ENCODE data around the gene KCP.

KCP gene

GRCh38 chr7:128848289-128849155, 62.0 kb downstream of the KCP start:
- no peak overlapping the region for H3K27ac ChIP-seq (ENCODE audit: low read length)
- no peaks in the 10 kb centered on the region for H3K36me3 ChIP-seq (ENCODE audit: control insufficient read depth, low read depth, low read length)
- no peak overlapping the region for H3K9ac ChIP-seq (ENCODE audit: low read length)
- H3K4me3 ChIP-seq (ENCODE audit: low read length), result no peak overlapping the region
- no peaks in the 10 kb centered on the region for H3K27me3 ChIP-seq (ENCODE audit: control insufficient read depth, insufficient read depth, low read length)
- no peaks in the 10 kb centered on the region for H3K9me3 ChIP-seq (ENCODE audit: control insufficient read depth, low read depth, low read length)
- no peaks in the 10 kb centered on the region for H3K4me1 ChIP-seq (ENCODE audit: control insufficient read depth, low read depth, low read length)

DNA sequence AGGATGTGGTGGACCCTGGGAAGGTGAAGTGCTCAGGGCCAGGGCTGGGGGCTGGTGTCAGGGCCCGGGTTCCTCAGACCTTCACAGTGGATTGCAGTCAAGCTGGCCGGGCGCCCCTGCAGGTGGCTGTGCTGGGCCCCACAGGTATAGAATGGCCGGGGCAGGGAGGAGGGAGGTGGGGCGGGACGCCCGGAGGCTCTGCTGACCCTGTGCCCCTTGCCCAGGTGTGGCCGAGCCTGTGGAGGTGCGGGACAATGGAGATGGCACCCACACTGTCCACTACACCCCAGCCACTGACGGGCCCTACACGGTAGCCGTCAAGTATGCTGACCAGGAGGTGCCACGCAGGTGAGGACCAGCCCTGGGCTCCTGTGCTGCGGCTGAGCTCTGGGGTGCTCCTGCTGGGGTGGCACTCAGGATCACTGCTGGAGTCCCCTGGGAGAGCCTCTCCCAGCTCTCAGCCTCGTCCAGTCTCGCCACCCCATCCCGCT, 62.7 kb downstream of the KCP start:
- Histone ChIP-seq H3K27me3 (ENCODE audit: control insufficient read depth, insufficient read depth, low read length) (no peaks in the 10 kb centered on the region), H3K4me1 (ENCODE audit: control insufficient read depth, low read depth, low read length) (no peaks in the 10 kb centered on the region), H3K4me3 (ENCODE audit: low read length) (no peak overlapping the region), H3K36me3 (ENCODE audit: control insufficient read depth, low read depth, low read length) (no peaks in the 10 kb centered on the region), H3K9ac (ENCODE audit: low read length) (no peak overlapping the region), H3K9me3 (ENCODE audit: control insufficient read depth, low read depth, low read length) (no peaks in the 10 kb centered on the region), H3K27ac (ENCODE audit: low read length) (no peak overlapping the region)

GRCh38 chr7:128846781-128847444, 63.6 kb downstream of the KCP start:
- H3K4me1 ChIP-seq (ENCODE audit: control insufficient read depth, low read depth, low read length), result no peaks in the 10 kb centered on the region
- no peak overlapping the region for H3K9ac ChIP-seq (ENCODE audit: low read length)
- no peaks in the 10 kb centered on the region for H3K27me3 ChIP-seq (ENCODE audit: control insufficient read depth, insufficient read depth, low read length)
- H3K4me3 ChIP-seq (ENCODE audit: low read length), result no peak overlapping the region
- no peaks in the 10 kb centered on the region for H3K36me3 ChIP-seq (ENCODE audit: control insufficient read depth, low read depth, low read length)
- no peaks in the 10 kb centered on the region for H3K9me3 ChIP-seq (ENCODE audit: control insufficient read depth, low read depth, low read length)
- no peak overlapping the region for H3K27ac ChIP-seq (ENCODE audit: low read length)

GRCh38 chr7:128845987-128846386, 64.5 kb downstream of the KCP start:
- Histone ChIP-seq H3K9me3 (ENCODE audit: control insufficient read depth, low read depth, low read length) (no peaks in the 10 kb centered on the region), H3K4me3 (ENCODE audit: low read length) (no peak overlapping the region), H3K27ac (ENCODE audit: low read length) (no peak overlapping the region), H3K4me1 (ENCODE audit: control insufficient read depth, low read depth, low read length) (no peaks in the 10 kb centered on the region), H3K36me3 (ENCODE audit: control insufficient read depth, low read depth, low read length) (no peaks in the 10 kb centered on the region), H3K9ac (ENCODE audit: low read length) (no peak overlapping the region), H3K27me3 (ENCODE audit: control insufficient read depth, insufficient read depth, low read length) (no peaks in the 10 kb centered on the region)

- H3K4me1 ChIP-seq (ENCODE audit: control insufficient read depth, low read depth, low read length), result no peaks in the 10 kb centered on the region
- no peaks in the 10 kb centered on the region for H3K36me3 ChIP-seq (ENCODE audit: control insufficient read depth, low read depth, low read length)
- no peaks in the 10 kb centered on the region for H3K27me3 ChIP-seq (ENCODE audit: control insufficient read depth, insufficient read depth, low read length)
- H3K9me3 ChIP-seq (ENCODE audit: control insufficient read depth, low read depth, low read length), result no peaks in the 10 kb centered on the region
- no peak overlapping the region for H3K9ac ChIP-seq (ENCODE audit: low read length)
- no peak overlapping the region for H3K4me3 ChIP-seq (ENCODE audit: low read length)
- no peak overlapping the region for H3K27ac ChIP-seq (ENCODE audit: low read length)
Observed at GRCh38 chr7:128845475-128845874, 65.0 kb downstream of the KCP start.

DNA sequence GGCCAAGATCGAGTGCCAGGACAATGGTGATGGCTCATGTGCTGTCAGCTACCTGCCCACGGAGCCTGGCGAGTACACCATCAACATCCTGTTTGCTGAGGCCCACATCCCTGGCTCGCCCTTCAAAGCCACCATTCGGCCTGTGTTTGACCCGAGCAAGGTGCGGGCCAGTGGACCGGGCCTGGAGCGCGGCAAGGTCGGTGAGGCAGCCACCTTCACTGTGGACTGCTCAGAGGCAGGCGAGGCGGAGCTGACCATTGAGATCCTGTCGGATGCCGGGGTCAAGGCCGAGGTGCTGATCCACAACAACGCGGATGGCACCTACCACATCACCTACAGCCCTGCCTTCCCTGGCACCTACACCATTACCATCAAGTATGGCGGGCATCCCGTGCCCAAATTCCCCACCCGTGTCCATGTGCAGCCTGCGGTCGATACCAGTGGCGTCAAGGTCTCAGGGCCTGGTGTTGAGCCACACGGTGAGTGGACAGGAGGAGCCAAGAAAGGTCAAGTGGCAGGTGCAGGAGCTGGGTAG, 65.7 kb downstream of the KCP start:
- H3K4me3 ChIP-seq (ENCODE audit: low read length), result no peak overlapping the region
- no peaks in the 10 kb centered on the region for H3K4me1 ChIP-seq (ENCODE audit: control insufficient read depth, low read depth, low read length)
- no peaks in the 10 kb centered on the region for H3K9me3 ChIP-seq (ENCODE audit: control insufficient read depth, low read depth, low read length)
- no peak overlapping the region for H3K27ac ChIP-seq (ENCODE audit: low read length)
- H3K9ac ChIP-seq (ENCODE audit: low read length), result no peak overlapping the region
- H3K27me3 ChIP-seq (ENCODE audit: control insufficient read depth, insufficient read depth, low read length), result no peaks in the 10 kb centered on the region
- H3K36me3 ChIP-seq (ENCODE audit: control insufficient read depth, low read depth, low read length), result no peaks in the 10 kb centered on the region

DNA sequence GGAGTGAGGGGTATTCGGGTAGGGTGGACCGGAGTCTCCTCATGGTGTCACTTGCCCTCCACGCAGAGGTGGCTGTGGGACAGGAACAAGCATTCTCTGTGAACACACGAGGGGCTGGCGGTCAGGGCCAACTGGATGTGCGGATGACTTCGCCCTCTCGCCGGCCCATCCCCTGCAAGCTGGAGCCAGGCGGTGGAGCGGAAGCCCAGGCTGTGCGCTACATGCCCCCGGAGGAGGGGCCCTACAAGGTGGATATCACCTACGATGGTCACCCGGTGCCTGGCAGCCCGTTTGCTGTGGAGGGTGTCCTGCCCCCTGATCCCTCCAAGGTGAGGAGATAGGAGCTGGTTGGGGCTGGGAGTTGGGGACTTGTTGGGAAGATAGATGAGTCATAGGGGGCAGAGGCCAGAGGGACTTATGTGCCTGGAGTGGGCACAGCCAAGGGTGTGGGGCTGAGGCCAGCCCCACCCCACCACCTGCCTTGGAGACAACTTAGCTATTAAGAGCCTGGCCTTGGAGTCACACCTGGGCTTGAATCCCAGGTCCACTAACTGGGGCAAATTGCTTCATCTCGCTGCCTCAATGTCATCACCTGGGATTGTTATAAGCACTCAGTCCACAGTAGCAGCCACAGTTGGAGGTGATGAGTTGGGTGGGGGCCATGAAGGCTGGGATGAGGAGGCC, 66.4 kb downstream of the KCP start:
- Histone ChIP-seq H3K36me3 (ENCODE audit: control insufficient read depth, low read depth, low read length) (no peaks in the 10 kb centered on the region), H3K4me1 (ENCODE audit: control insufficient read depth, low read depth, low read length) (no peaks in the 10 kb centered on the region), H3K9ac (ENCODE audit: low read length) (no peak overlapping the region), H3K4me3 (ENCODE audit: low read length) (no peak overlapping the region), H3K27me3 (ENCODE audit: control insufficient read depth, insufficient read depth, low read length) (no peaks in the 10 kb centered on the region), H3K27ac (ENCODE audit: low read length) (no peak overlapping the region), H3K9me3 (ENCODE audit: control insufficient read depth, low read depth, low read length) (no peaks in the 10 kb centered on the region)

GRCh38 chr7:128842674-128843641, 67.6 kb downstream of the KCP start:
- no peak overlapping the region for H3K27ac ChIP-seq (ENCODE audit: low read length)
- no peaks in the 10 kb centered on the region for H3K27me3 ChIP-seq (ENCODE audit: control insufficient read depth, insufficient read depth, low read length)
- H3K4me1 ChIP-seq (ENCODE audit: control insufficient read depth, low read depth, low read length), result no peaks in the 10 kb centered on the region
- no peak overlapping the region for H3K9ac ChIP-seq (ENCODE audit: low read length)
- H3K9me3 ChIP-seq (ENCODE audit: control insufficient read depth, low read depth, low read length), result no peaks in the 10 kb centered on the region
- H3K4me3 ChIP-seq (ENCODE audit: low read length), result no peak overlapping the region
- H3K36me3 ChIP-seq (ENCODE audit: control insufficient read depth, low read depth, low read length), result no peaks in the 10 kb centered on the region

GRCh38 chr7:128841921-128842673, 68.4 kb downstream of the KCP start:
- H3K9me3 ChIP-seq (ENCODE audit: control insufficient read depth, low read depth, low read length), result no peaks in the 10 kb centered on the region
- no peaks in the 10 kb centered on the region for H3K36me3 ChIP-seq (ENCODE audit: control insufficient read depth, low read depth, low read length)
- H3K27ac ChIP-seq (ENCODE audit: low read length), result no peak overlapping the region

GRCh38 chr7:128841171-128841690, 69.3 kb downstream of the KCP start:
- Histone ChIP-seq H3K4me1 (ENCODE audit: control insufficient read depth, low read depth, low read length) (no peaks in the 10 kb centered on the region), H3K9ac (ENCODE audit: low read length) (no peak overlapping the region), H3K4me3 (ENCODE audit: low read length) (no peak overlapping the region), H3K27ac (ENCODE audit: low read length) (no peak overlapping the region), H3K27me3 (ENCODE audit: control insufficient read depth, insufficient read depth, low read length) (no peaks in the 10 kb centered on the region), H3K9me3 (ENCODE audit: control insufficient read depth, low read depth, low read length) (no peaks in the 10 kb centered on the region), H3K36me3 (ENCODE audit: control insufficient read depth, low read depth, low read length) (no peaks in the 10 kb centered on the region)

More at GRCh38 chr7:128841921-128842673, 68.4 kb downstream of the KCP start:
- no peaks in the 10 kb centered on the region for H3K27me3 ChIP-seq (ENCODE audit: control insufficient read depth, insufficient read depth, low read length)
- no peaks in the 10 kb centered on the region for H3K4me1 ChIP-seq (ENCODE audit: control insufficient read depth, low read depth, low read length)
- no peak overlapping the region for H3K9ac ChIP-seq (ENCODE audit: low read length)
- H3K4me3 ChIP-seq (ENCODE audit: low read length), result no peak overlapping the region
